ENCODE data around the gene LRRC7. TPM values are rescaled to one million over a fixed set of nuclear protein-coding genes. Genes with fewer than 3 reads are reported as not detected.

The LRRC7 gene
- polyA plus RNA-seq, 1 experiment: not detected

DNA sequence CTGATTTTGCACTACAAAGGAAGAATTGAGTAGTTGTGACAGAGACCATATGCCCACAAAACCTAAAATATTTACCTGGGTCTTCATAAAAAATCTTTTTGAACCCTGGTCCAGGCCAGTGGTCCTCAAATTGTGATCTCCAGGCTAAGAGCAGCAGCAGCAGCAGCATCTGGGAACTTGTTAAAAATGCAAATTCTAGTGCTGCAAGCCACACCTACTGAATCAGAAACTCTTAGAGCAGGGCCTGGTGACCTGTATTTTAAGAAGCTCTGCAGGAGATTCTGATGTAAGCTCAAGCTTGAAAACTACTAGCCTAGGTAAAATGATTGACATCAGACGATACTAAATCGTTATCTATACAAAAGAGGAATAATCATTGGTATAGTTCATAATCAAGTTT lies 112.2 kb downstream of the LRRC7 start:
- H3K4me3 ChIP-seq (ENCODE audit: low read depth, low read length): no peak overlapping the region
- no peak for DNase-seq (ENCODE audit: low read depth, low spot score)
- TF ChIP-seq CTCF (IDR thresholded peaks at IDR 0.05; ENCODE audit: low read depth, low read length): no peak
- CTCF ChIA-PET: no interaction called here
- H3K27me3 ChIP-seq (ENCODE audit: control insufficient read depth, insufficient read depth, low read length): no peaks in the 10 kb centered on the region
- H3K9me3 ChIP-seq (ENCODE audit: control insufficient read depth, insufficient read depth, low read length): no peaks in the 10 kb centered on the region
- H3K27ac ChIP-seq (ENCODE audit: low read depth, low read length): no peak overlapping the region
- POLR2A ChIA-PET: no interaction called here

DNA sequence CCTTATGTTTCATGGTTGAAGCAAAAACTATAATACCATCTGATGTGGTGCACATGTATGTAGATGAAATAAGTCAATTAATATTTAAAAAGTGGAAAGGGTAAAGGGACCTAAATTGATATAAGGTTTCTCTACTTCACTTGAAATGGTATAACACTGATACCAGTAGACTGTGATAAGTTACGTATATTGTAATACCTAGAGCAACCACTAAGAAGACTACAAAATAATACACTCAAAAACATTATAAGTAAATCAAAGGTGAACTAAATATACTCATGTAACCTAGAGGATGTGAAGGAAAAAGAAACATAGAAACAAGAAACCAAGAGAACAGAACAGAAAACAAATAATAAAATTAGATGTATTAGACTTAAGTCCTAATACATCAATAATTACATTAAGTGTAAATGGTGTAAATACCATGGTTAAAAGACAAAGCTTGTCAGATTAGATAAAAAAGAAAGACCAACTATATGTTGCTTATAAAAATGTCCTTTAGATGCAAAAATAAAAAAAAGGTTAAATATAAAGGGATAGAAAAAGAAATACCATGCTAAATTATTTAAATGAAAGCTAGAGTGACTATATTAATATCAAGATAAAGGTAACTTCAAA lies 118.8 kb downstream of the LRRC7 start:
- no peak for DNase-seq (ENCODE audit: low read depth, low spot score)
- H3K27ac ChIP-seq (ENCODE audit: low read depth, low read length): no peak overlapping the region
- no peaks in the 10 kb centered on the region for H3K27me3 ChIP-seq (ENCODE audit: control insufficient read depth, insufficient read depth, low read length)
- no peaks in the 10 kb centered on the region for H3K9me3 ChIP-seq (ENCODE audit: control insufficient read depth, insufficient read depth, low read length)
- ChIA-PET CTCF (no interaction called here), POLR2A (no interaction called here)
- H3K4me3 ChIP-seq (ENCODE audit: low read depth, low read length): no peak overlapping the region
- TF ChIP-seq CTCF (IDR thresholded peaks at IDR 0.05; ENCODE audit: low read depth, low read length): no peak

- H3K27ac ChIP-seq (ENCODE audit: low read depth, low read length): no peak overlapping the region
- H3K9me3 ChIP-seq (ENCODE audit: control insufficient read depth, insufficient read depth, low read length): no peaks in the 10 kb centered on the region
- CTCF ChIA-PET: no interaction called here
- no peak for DNase-seq (ENCODE audit: low read depth, low spot score)
- TF ChIP-seq CTCF (IDR thresholded peaks at IDR 0.05; ENCODE audit: low read depth, low read length): no peak
- no peaks in the 10 kb centered on the region for H3K27me3 ChIP-seq (ENCODE audit: control insufficient read depth, insufficient read depth, low read length)
- POLR2A ChIA-PET: no interaction called here
- H3K4me3 ChIP-seq (ENCODE audit: low read depth, low read length): no peak overlapping the region
These were observed 120.5 kb downstream of the LRRC7 start for GRCh38 chr1:69688193-69688592.

DNA sequence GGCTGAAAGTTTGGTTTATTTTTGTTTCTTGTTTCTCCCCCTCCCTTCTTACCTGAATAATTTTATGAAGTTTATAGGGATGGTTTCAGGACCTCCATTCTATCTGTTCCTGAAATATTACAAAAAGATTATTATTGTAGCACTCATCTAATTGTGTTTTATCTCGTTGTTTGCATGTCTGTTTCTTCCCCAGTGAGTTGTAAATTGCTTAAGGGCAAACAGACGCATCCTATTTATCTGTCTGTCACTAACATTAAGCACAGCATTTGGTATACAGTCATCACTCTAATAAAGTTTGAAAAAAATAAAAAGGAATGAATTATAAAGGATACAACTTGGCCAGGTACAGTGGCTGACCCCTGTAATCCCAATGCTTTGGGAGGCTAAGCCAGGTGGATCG lies 123.5 kb downstream of the LRRC7 start:
- Histone ChIP-seq H3K9me3 (ENCODE audit: control insufficient read depth, insufficient read depth, low read length) (no peaks in the 10 kb centered on the region), H3K4me3 (ENCODE audit: low read depth, low read length) (no peak overlapping the region), H3K27me3 (ENCODE audit: control insufficient read depth, insufficient read depth, low read length) (no peaks in the 10 kb centered on the region), H3K27ac (ENCODE audit: low read depth, low read length) (no peak overlapping the region)
- DNase-seq (ENCODE audit: low read depth, low spot score): no peak
- CTCF ChIA-PET: no interaction called here
- TF ChIP-seq CTCF (IDR thresholded peaks at IDR 0.05; ENCODE audit: low read depth, low read length): no peak
- POLR2A ChIA-PET: no interaction called here

GRCh38 chr1:69693921-69694675 lies 126.4 kb downstream of the LRRC7 start:
- POLR2A ChIA-PET: interaction anchor here (0.6 kb wide), 1 partner anchor 53 kb away, joined by 5 read pairs; no protein-coding TSS in a partner anchor
- TF ChIP-seq CTCF (IDR thresholded peaks at IDR 0.05; ENCODE audit: low read depth, low read length): no peak

More at GRCh38 chr1:69693921-69694675, 126.4 kb downstream of the LRRC7 start:
- Histone ChIP-seq H3K9me3 (ENCODE audit: control insufficient read depth, insufficient read depth, low read length) (no peaks in the 10 kb centered on the region), H3K27ac (ENCODE audit: low read depth, low read length) (no peak overlapping the region), H3K27me3 (ENCODE audit: control insufficient read depth, insufficient read depth, low read length) (no peaks in the 10 kb centered on the region), H3K4me3 (ENCODE audit: low read depth, low read length) (no peak overlapping the region)
- CTCF ChIA-PET: no interaction called here
- DNase-seq (ENCODE audit: low read depth, low spot score): no peak

Data from AG04450 (cell line).